ENCODE results near the gene PRKCA. TPM values are rescaled to one million over a fixed set of nuclear protein-coding genes. Genes with fewer than 3 reads are reported as not detected.

The PRKCA gene
- total RNA-seq, 4 donors from 2014 or later: 9.0 to 76.1 (median 15.1) TPM

GRCh38 chr17:66826856-66827255 lies 524.4 kb downstream of the PRKCA start:
- Histone ChIP-seq H3K9me3 (no peaks in the 10 kb centered on the region), H3K27me3 (no peaks in the 10 kb centered on the region), H3K4me1 (no peaks in the 10 kb centered on the region), H3K36me3 (no peaks in the 10 kb centered on the region), H3K27ac (no peak overlapping the region), H3K4me3 (no peak overlapping the region)
- TF ChIP-seq POLR2A (IDR thresholded peaks at IDR 0.05): no peak
- TF ChIP-seq CTCF (IDR thresholded peaks at IDR 0.05): no peak
- no peak for DNase-seq
- intact Hi-C loops (cut with DNase I; ENCODE audit: low total_unique reads): no loop called here

- H3K4me3 ChIP-seq: no peak overlapping the region
- no peak overlapping the region for H3K27ac ChIP-seq
- no peaks in the 10 kb centered on the region for H3K36me3 ChIP-seq
- no peaks in the 10 kb centered on the region for H3K9me3 ChIP-seq
- peak in 1 of 2 donors; percentile 22 for DNase-seq
- H3K4me1 ChIP-seq: no peaks in the 10 kb centered on the region
- TF ChIP-seq POLR2A (IDR thresholded peaks at IDR 0.05): no peak
- TF ChIP-seq CTCF (IDR thresholded peaks at IDR 0.05): no peak
- H3K27me3 ChIP-seq: no peaks in the 10 kb centered on the region
- intact Hi-C loops (cut with DNase I; ENCODE audit: low total_unique reads): no loop called here
Observed at GRCh38 chr17:66829386-66829864, 527.0 kb downstream of the PRKCA start.

GRCh38 chr17:66829883-66830282 lies 527.5 kb downstream of the PRKCA start:
- H3K27ac ChIP-seq: no peak overlapping the region
- intact Hi-C loops (cut with DNase I; ENCODE audit: low total_unique reads): no loop called here

GRCh38 chr17:66830451-66830850 lies 528.0 kb downstream of the PRKCA start:
- no peak for DNase-seq

More at GRCh38 chr17:66829883-66830282, 527.5 kb downstream of the PRKCA start:
- DNase-seq: no peak
- Histone ChIP-seq H3K4me3 (no peak overlapping the region), H3K36me3 (no peaks in the 10 kb centered on the region), H3K4me1 (no peaks in the 10 kb centered on the region), H3K27me3 (no peaks in the 10 kb centered on the region), H3K9me3 (no peaks in the 10 kb centered on the region)
- TF ChIP-seq POLR2A (IDR thresholded peaks at IDR 0.05) (no peak), CTCF (IDR thresholded peaks at IDR 0.05) (no peak)

More at GRCh38 chr17:66830451-66830850, 528.0 kb downstream of the PRKCA start:
- no peak overlapping the region for H3K27ac ChIP-seq
- H3K27me3 ChIP-seq: no peaks in the 10 kb centered on the region
- TF ChIP-seq CTCF (IDR thresholded peaks at IDR 0.05): no peak
- no peak for TF ChIP-seq POLR2A (IDR thresholded peaks at IDR 0.05)
- no peak overlapping the region for H3K4me3 ChIP-seq
- intact Hi-C loops (cut with DNase I; ENCODE audit: low total_unique reads): no loop called here
- H3K36me3 ChIP-seq: no peaks in the 10 kb centered on the region
- H3K4me1 ChIP-seq: no peaks in the 10 kb centered on the region
- no peaks in the 10 kb centered on the region for H3K9me3 ChIP-seq

All from uterus (tissue), 4 donors.